HFF-Myc (cell line): Measurements from ENCODE around the gene ST6GAL2.

Source experiments
- DNase-seq: peaks from one replicate; pipeline ENCODE4 v3.0.0-alpha.2; 2011; ENCODE audit warnings: low read depth; ENCODE audit errors: extremely low read depth
- H3K4me3 ChIP-seq: replicated peaks from 2 replicates; pipeline ENCODE4 v1.5.1; 2011; ENCODE audit warnings: low read depth, mild to moderate bottlenecking, control low read depth, low read length
- TF ChIP-seq, protein P1 (sequence below): IDR thresholded peaks from 2 replicates; pipeline ENCODE4 v1.5.1; 2012; ENCODE audit warnings: mild to moderate bottlenecking, low read depth, low read length, control low read depth; ENCODE audit errors: missing control alignments

The ST6GAL2 gene

DNA sequence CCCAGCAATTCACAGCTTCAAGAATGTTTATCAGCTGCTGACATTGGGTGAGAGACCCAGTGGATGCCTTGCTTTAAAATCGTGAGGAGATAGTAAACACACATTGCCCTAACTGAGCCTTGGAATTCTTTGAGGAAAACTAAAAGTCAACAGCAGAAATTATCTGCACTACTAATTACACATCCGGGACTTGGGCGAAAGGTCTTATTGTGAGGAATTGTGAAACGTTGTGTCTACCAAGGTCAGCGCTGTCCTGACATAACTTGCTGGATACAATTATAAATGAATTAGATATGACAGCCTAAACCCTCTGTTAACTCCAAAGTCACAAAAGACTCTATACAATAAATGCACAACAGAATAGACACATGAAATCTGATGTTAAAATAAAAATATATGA is 121.4 kb downstream of the ST6GAL2 start:
- DNase-seq, result no peak
- H3K4me3 ChIP-seq, result no peak overlapping the region
- TF ChIP-seq, protein P1, sequence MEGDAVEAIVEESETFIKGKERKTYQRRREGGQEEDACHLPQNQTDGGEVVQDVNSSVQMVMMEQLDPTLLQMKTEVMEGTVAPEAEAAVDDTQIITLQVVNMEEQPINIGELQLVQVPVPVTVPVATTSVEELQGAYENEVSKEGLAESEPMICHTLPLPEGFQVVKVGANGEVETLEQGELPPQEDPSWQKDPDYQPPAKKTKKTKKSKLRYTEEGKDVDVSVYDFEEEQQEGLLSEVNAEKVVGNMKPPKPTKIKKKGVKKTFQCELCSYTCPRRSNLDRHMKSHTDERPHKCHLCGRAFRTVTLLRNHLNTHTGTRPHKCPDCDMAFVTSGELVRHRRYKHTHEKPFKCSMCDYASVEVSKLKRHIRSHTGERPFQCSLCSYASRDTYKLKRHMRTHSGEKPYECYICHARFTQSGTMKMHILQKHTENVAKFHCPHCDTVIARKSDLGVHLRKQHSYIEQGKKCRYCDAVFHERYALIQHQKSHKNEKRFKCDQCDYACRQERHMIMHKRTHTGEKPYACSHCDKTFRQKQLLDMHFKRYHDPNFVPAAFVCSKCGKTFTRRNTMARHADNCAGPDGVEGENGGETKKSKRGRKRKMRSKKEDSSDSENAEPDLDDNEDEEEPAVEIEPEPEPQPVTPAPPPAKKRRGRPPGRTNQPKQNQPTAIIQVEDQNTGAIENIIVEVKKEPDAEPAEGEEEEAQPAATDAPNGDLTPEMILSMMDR, result no peak

DNA sequence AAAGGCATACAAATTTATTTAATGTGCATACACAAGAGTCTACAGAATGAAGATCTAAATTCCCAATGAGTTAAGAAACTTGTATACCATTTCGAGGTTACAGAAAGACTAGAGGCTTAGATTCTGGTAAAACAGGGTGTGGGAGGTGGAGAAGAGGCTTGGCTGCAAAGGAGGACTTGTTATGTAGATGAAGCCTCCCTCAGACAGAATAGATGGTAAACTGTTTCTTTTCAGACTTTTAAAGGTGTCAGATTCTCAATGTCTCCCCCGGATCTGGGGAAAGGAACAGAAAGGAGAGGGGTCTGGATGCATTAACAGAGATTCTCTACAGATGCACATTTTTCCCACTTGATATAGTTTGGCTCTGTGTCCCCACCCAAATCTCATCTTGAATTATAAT is 126.0 kb downstream of the ST6GAL2 start:
- no peak for DNase-seq
- H3K4me3 ChIP-seq, result no peak overlapping the region
- TF ChIP-seq, protein P1, result no peak

DNA sequence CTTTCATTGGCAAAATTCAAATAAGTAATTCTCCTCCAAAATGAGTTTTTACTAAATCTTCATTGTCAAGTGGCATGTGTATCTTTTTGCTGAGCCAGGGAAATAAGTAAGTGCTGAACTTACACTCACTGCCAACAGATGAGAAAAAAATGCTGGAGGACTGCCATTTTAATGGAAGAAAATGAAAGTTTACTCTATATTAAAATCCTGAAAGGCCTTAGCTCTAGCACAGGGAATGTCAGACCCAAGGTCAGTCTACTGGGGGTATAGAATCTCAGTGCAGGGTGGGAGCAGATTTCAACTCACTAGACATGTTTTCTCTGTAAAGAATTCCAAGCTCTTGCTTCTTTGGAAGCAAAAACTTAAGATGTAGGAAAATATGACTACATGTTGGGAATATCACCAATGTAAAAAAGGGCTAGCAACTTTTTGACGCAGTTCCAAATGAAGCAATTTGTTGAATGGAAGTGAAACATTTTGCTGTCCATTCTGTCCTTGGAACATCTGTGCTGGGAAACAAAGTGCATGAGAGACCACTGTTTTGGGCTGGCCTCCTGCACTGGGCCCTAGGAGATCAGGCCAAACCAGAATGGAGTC is 127.0 kb downstream of the ST6GAL2 start:
- H3K4me3 ChIP-seq, result no peak overlapping the region
- TF ChIP-seq, protein P1, result no peak
- no peak for DNase-seq
